Measurements from ENCODE around the gene PDC. TPM values are rescaled to one million over a fixed set of nuclear protein-coding genes. Genes with fewer than 3 reads are reported as not detected.
A peak's percentile ranks its signal among the peaks of the same experiment; 100 is the strongest.
"Not testable (repeated sequence)": the region's sequence is repeated elsewhere in the genome, so short reads cannot be mapped to it uniquely, and the experiment has no call there.

PDC gene
- total RNA-seq, 2 donors from 2014 or later: not detected

- H3K9me3 ChIP-seq (ENCODE audit: control insufficient read depth, low read length, poor library complexity, severe bottlenecking): no peaks in the 10 kb centered on the region
- Mint-ChIP-seq H3K36me3 (ENCODE audit: low read depth) (no peaks in the 10 kb centered on the region), H3K27me3 (peaks cover 18% of the 10 kb centered on the region), H3K4me1 (no peaks in the 10 kb centered on the region), H3K4me3 (no peak overlapping the region), H3K27ac (no peak overlapping the region)
- no peak for DNase-seq
- ATAC-seq: no peak
Observed at GRCh38 chr1:186486061-186486460, 25.1 kb upstream of the PDC start.

GRCh38 chr1:186483561-186483960 is 22.6 kb upstream of the PDC start:
- Mint-ChIP-seq H3K4me1 (peaks cover under 1% of the 10 kb centered on the region), H3K4me3 (no peak overlapping the region), H3K36me3 (ENCODE audit: low read depth) (no peaks in the 10 kb centered on the region), H3K27me3 (peaks cover 18% of the 10 kb centered on the region), H3K27ac (no peak overlapping the region)
- DNase-seq: no peak
- no peaks in the 10 kb centered on the region for H3K9me3 ChIP-seq (ENCODE audit: control insufficient read depth, low read length, poor library complexity, severe bottlenecking)
- ATAC-seq: no peak

- peak in 1 of 3 donors; percentile 6 for DNase-seq
- Mint-ChIP-seq H3K27ac (no peak overlapping the region), H3K4me3 (no peak overlapping the region), H3K4me1 (peaks cover 3% of the 10 kb centered on the region), H3K36me3 (ENCODE audit: low read depth) (no peaks in the 10 kb centered on the region), H3K27me3 (peaks cover 25% of the 10 kb centered on the region)
- peak; percentile 45 for ATAC-seq
- no peaks in the 10 kb centered on the region for H3K9me3 ChIP-seq (ENCODE audit: control insufficient read depth, low read length, poor library complexity, severe bottlenecking)
Observed at GRCh38 chr1:186482661-186483255, 21.8 kb upstream of the PDC start.

GRCh38 chr1:186481303-186481888 is 20.5 kb upstream of the PDC start:
- H3K4me1 Mint-ChIP-seq: peaks cover 3% of the 10 kb centered on the region
- peaks cover 25% of the 10 kb centered on the region for H3K27me3 Mint-ChIP-seq
- ATAC-seq (no peak), DNase-seq (no peak)
- H3K4me3 Mint-ChIP-seq: no peak overlapping the region
- no peaks in the 10 kb centered on the region for H3K36me3 Mint-ChIP-seq (ENCODE audit: low read depth)
- no peaks in the 10 kb centered on the region for H3K9me3 ChIP-seq (ENCODE audit: control insufficient read depth, low read length, poor library complexity, severe bottlenecking)
- no peak overlapping the region for H3K27ac Mint-ChIP-seq

GRCh38 chr1:186479162-186479561 is 18.2 kb upstream of the PDC start:
- H3K9me3 ChIP-seq (ENCODE audit: control insufficient read depth, low read length, poor library complexity, severe bottlenecking): no peaks in the 10 kb centered on the region
- no peaks in the 10 kb centered on the region for H3K36me3 Mint-ChIP-seq (ENCODE audit: low read depth)
- no peak overlapping the region for H3K27ac Mint-ChIP-seq
- H3K4me1 Mint-ChIP-seq: peaks cover 3% of the 10 kb centered on the region
- H3K27me3 Mint-ChIP-seq: peaks cover 13% of the 10 kb centered on the region
- no peak overlapping the region for H3K4me3 Mint-ChIP-seq
- ATAC-seq: no peak
- no peak for DNase-seq

GRCh38 chr1:186476264-186477040 is 15.5 kb upstream of the PDC start:
- DNase-seq (no peak), ATAC-seq (no peak)
- no peak overlapping the region for H3K27ac Mint-ChIP-seq
- H3K27me3 Mint-ChIP-seq: peaks cover 7% of the 10 kb centered on the region
- H3K36me3 Mint-ChIP-seq (ENCODE audit: low read depth): no peaks in the 10 kb centered on the region
- H3K9me3 ChIP-seq (ENCODE audit: control insufficient read depth, low read length, poor library complexity, severe bottlenecking): no peaks in the 10 kb centered on the region
- H3K4me1 Mint-ChIP-seq: peaks cover 3% of the 10 kb centered on the region
- no peak overlapping the region for H3K4me3 Mint-ChIP-seq

- H3K36me3 Mint-ChIP-seq (ENCODE audit: low read depth): no peaks in the 10 kb centered on the region
- H3K4me3 Mint-ChIP-seq: no peak overlapping the region
- DNase-seq: no peak
- peaks cover 7% of the 10 kb centered on the region for H3K27me3 Mint-ChIP-seq
- H3K9me3 ChIP-seq (ENCODE audit: control insufficient read depth, low read length, poor library complexity, severe bottlenecking): no peaks in the 10 kb centered on the region
- H3K27ac Mint-ChIP-seq: no peak overlapping the region
- ATAC-seq: no peak
- peaks cover 3% of the 10 kb centered on the region for H3K4me1 Mint-ChIP-seq
Observed at GRCh38 chr1:186474208-186474607, 13.3 kb upstream of the PDC start.

GRCh38 chr1:186473047-186473446 is 12.1 kb upstream of the PDC start:
- Mint-ChIP-seq H3K27me3 (peaks cover 2% of the 10 kb centered on the region), H3K4me1 (no peaks in the 10 kb centered on the region), H3K27ac (no peak overlapping the region), H3K4me3 (no peak overlapping the region), H3K36me3 (ENCODE audit: low read depth) (no peaks in the 10 kb centered on the region)
- ATAC-seq (no peak), DNase-seq (no peak)
- H3K9me3 ChIP-seq (ENCODE audit: control insufficient read depth, low read length, poor library complexity, severe bottlenecking): no peaks in the 10 kb centered on the region

- peaks cover 2% of the 10 kb centered on the region for H3K9me3 ChIP-seq (ENCODE audit: control insufficient read depth, low read length, poor library complexity, severe bottlenecking)
- no peak overlapping the region for H3K4me3 Mint-ChIP-seq
- ATAC-seq: no peak
- no peaks in the 10 kb centered on the region for H3K27me3 Mint-ChIP-seq
- H3K27ac Mint-ChIP-seq: no peak overlapping the region
- DNase-seq: no peak
- H3K36me3 Mint-ChIP-seq (ENCODE audit: low read depth): no peaks in the 10 kb centered on the region
- H3K4me1 Mint-ChIP-seq: no peaks in the 10 kb centered on the region
Observed at GRCh38 chr1:186465946-186466345, 5.0 kb upstream of the PDC start.

- H3K4me1 Mint-ChIP-seq; H3K4me3 Mint-ChIP-seq; H3K36me3 Mint-ChIP-seq (ENCODE audit: low read depth); H3K27ac Mint-ChIP-seq; H3K9me3 ChIP-seq (ENCODE audit: control insufficient read depth, low read length, poor library complexity, severe bottlenecking); ATAC-seq; H3K27me3 Mint-ChIP-seq; DNase-seq: not testable (repeated sequence)
Observed at GRCh38 chr1:186465491-186465890, 4.6 kb upstream of the PDC start.

GRCh38 chr1:186463926-186464325 is 3.0 kb upstream of the PDC start:
- H3K4me3 Mint-ChIP-seq: no peak overlapping the region
- no peaks in the 10 kb centered on the region for H3K4me1 Mint-ChIP-seq
- DNase-seq (no peak), ATAC-seq (no peak)
- H3K27me3 Mint-ChIP-seq: no peaks in the 10 kb centered on the region
- H3K9me3 ChIP-seq (ENCODE audit: control insufficient read depth, low read length, poor library complexity, severe bottlenecking): peaks cover 2% of the 10 kb centered on the region
- no peak overlapping the region for H3K27ac Mint-ChIP-seq
- H3K36me3 Mint-ChIP-seq (ENCODE audit: low read depth): no peaks in the 10 kb centered on the region

GRCh38 chr1:186463511-186463910 is 2.6 kb upstream of the PDC start:
- no peaks in the 10 kb centered on the region for H3K27me3 Mint-ChIP-seq
- H3K4me3 Mint-ChIP-seq: no peak overlapping the region
- DNase-seq: no peak
- no peak for ATAC-seq
- no peaks in the 10 kb centered on the region for H3K4me1 Mint-ChIP-seq
- H3K9me3 ChIP-seq (ENCODE audit: control insufficient read depth, low read length, poor library complexity, severe bottlenecking): peaks cover 2% of the 10 kb centered on the region
- no peaks in the 10 kb centered on the region for H3K36me3 Mint-ChIP-seq (ENCODE audit: low read depth)
- H3K27ac Mint-ChIP-seq: no peak overlapping the region

GRCh38 chr1:186459161-186459560 is 1.8 kb downstream of the PDC start:
- H3K9me3 ChIP-seq (ENCODE audit: control insufficient read depth, low read length, poor library complexity, severe bottlenecking); H3K4me3 Mint-ChIP-seq; DNase-seq; H3K27me3 Mint-ChIP-seq; ATAC-seq; H3K27ac Mint-ChIP-seq; H3K4me1 Mint-ChIP-seq; H3K36me3 Mint-ChIP-seq (ENCODE audit: low read depth): not testable (repeated sequence)

Data from T-helper 17 cell (primary cell).